Dermis blood vessel endothelial cell (primary cell): ENCODE measurements around the gene ADGRL3. TPM values are rescaled to one million over a fixed set of nuclear protein-coding genes. Genes with fewer than 3 reads are reported as not detected.

Experiments used
- DNase-seq: peaks from one replicate; pipeline ENCODE4 v3.0.0; 2010
- total RNA-seq: library from RNA; depleted of rRNA; stranded (reverse); fragments of >200 nt; gene quantifications from 2 replicates; pipeline ENCODE4 v1.2.3, GENCODE V29; 2014

The ADGRL3 gene
- total RNA-seq, 1 donor from 2014 or later: under 0.01 TPM

DNA sequence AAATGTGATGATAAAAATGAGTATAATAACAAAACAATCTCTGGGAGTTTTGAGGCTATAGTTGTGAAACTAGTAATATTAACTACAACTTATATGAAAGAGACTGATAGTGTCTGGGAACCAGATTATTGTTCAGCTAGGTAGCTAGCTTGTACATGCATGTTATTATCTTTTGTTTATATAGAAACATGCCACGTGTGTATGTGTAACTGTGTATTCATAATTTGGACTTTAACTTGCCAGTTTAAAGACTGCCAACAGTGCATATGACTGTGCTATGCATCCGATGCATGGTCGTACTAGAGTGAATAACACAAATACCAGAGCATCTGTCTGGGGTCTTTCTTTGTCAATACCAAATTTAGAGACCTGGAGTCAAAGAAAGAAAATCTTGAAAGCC, 92.2 kb downstream of the ADGRL3 start:
- no peak for DNase-seq

GRCh38 chr4:61293707-61294400, 93.7 kb downstream of the ADGRL3 start:
- DNase-seq: no peak

DNA sequence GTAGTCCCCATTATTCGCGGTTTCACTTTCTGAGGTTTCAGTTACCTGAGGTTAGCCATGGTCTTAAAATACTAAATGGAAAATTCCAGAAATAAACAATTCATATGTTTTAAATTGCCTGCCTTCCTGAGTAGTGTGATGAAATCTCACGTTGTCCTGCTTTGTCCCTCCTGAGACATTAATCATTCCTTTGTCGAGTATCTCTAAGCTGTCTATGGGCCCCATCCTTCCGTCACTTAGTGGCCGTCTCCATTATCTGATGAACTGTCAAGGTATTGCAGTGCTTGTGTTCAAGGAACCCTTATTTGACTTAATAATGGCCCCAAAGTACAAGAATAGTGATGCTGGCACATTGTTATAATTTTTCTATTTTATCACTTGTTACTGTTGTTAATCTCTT, 94.8 kb downstream of the ADGRL3 start:
- no peak for DNase-seq

DNA sequence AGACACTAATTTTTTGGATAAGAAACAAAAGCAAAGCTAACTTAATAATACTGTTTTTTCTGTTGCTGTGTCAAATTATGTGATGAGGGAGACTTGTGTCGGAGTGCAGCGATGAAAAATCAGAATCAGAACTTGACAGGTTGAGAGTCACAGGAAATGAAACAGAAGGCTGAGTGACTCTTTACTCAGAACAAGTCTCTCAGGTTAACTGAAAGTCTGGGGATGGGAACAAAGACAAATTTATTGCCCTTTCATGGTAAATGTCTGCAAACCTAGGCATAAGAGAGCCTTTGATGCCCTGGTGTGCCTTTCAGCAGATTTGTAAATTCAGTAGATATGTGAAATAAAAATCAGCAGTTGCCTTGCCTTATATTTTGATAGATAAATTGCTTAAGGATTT, 96.0 kb downstream of the ADGRL3 start:
- no peak for DNase-seq

- no peak for DNase-seq
Measured at GRCh38 chr4:61298178-61298740, 98.1 kb downstream of the ADGRL3 start.

DNA sequence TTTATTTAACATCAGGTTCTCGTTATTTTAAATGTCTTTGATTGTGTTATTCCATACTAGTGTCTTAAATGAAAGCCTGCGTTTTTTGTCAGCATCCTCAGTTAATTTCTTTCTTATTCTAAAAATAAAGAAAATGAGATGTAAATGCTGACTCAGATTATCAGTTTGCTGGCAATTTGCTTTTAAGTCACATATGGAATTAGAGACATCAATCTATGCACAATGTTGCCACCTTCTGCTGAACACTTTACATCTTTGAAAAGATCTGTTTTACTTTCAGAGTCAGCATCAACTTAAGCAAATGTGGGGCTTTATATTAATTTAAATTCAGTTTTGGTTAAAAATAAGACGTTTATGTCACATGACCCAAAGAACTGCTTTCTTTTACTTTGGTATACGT, 99.2 kb downstream of the ADGRL3 start:
- DNase-seq: no peak

- DNase-seq: no peak
Measured at GRCh38 chr4:61300266-61300844, 100.2 kb downstream of the ADGRL3 start.

- DNase-seq: no peak
Measured at GRCh38 chr4:61301271-61301670, 101.1 kb downstream of the ADGRL3 start.

- no peak for DNase-seq
Measured at GRCh38 chr4:61308033-61308432, 107.9 kb downstream of the ADGRL3 start.

GRCh38 chr4:61309616-61310015, 109.5 kb downstream of the ADGRL3 start:
- DNase-seq: no peak

- no peak for DNase-seq
Measured at GRCh38 chr4:61312526-61312925, 112.4 kb downstream of the ADGRL3 start.

DNA sequence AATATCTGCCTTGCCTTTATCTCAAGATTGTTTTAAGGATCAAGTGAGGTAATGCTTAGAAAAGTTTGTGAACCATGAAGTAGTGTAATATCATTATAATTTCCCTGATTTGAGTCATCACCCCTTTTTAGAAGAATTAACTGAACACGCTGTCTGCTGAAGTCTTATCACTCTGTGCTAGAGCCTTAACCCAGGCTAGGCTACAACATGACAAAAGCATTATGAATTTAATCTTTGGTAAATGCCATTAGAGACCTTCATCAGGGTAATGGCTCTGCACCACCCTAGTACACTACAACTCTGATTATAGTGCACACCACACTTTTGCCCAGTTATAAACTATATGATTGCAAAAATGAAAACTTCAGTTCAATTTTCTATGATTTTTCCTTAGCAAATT, 118.3 kb downstream of the ADGRL3 start:
- DNase-seq: no peak

GRCh38 chr4:61319156-61319555, 119.0 kb downstream of the ADGRL3 start:
- DNase-seq: no peak

DNA sequence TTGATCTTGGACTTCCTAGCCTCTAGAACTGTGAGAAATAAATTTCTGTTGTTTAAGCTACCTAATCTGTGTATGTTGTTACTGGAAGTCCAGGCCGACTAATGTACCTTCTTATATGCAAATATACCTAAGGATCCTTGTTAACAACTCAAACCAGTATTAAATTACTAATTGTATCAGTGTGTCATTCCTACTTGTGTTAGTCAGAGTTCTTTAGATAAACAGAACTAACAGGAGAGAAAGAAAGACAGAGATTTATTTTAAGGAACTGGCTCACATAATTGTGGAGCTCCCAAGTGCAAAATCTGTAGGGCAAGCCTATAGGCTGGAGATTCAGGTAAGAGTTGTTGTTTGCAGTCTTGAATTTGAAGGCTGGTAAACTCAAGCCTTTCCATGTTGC, 120.0 kb downstream of the ADGRL3 start:
- no peak for DNase-seq

- DNase-seq: no peak
Measured at GRCh38 chr4:61320631-61321030, 120.5 kb downstream of the ADGRL3 start.

DNA sequence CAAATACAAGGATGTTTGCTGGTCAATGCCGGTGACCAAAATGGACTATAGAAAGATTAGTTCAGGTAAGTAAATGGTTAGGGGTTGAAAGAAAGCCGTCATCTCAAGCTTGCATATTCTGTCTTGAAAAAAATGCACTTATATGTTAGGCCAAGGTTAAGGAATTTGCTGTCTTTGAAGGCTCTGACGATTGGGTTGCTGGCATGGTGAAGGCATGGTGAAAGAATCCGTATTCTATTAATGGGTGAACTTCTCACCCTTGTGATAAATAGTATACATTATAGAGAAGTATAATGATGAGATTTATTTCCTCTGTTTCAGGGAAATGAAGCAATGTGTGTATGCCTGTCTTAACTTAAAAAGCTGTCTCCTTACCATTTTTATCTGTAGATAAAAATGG, 132.6 kb downstream of the ADGRL3 start:
- DNase-seq: no peak

GRCh38 chr4:61333490-61333889, 133.4 kb downstream of the ADGRL3 start:
- DNase-seq: no peak

DNA sequence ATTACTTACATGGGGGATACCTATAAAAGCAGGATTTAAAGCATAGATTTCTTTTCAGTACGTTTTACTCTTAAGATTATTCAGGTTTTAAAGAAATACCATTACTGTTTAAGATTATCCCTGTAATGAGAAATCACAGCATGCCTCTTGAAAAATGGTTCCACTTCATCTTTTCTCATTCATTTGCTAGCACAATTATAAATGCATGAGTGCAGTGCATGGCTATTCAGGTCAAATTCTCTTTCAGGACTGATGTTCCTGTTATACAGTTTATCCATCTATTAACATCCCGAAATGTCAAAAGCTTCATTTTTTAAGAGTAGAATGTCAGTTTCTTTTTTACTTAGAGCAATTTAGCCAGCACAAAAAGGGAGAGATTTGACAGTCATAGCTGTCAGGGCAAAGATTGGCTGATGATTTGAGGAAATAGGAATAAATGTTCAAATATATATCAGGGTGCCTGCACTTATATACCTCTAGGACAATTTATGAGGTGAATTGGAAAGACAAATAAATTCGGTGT, 135.2 kb downstream of the ADGRL3 start:
- no peak for DNase-seq

DNA sequence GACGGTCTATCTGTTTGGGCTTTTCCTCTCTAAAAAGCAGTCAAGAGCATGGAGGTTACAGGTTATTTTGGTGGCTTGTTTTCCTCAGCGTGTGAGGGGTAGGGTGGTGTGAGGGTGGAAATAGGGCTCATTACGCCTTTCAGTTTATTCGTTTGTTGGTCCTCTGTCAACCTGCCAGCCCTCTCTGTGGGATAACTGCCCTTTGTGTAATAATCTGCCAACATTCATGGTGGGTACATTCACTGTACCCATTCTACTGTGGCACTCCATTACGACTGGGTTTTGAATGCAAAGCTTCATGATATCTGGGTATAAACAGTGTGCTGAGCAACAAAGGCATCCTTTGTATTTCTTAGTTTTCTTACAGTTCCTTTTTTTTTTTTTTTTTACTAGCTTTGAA, 136.4 kb downstream of the ADGRL3 start:
- no peak for DNase-seq

- no peak for DNase-seq
Measured at GRCh38 chr4:61336916-61337315, 136.8 kb downstream of the ADGRL3 start.

DNA sequence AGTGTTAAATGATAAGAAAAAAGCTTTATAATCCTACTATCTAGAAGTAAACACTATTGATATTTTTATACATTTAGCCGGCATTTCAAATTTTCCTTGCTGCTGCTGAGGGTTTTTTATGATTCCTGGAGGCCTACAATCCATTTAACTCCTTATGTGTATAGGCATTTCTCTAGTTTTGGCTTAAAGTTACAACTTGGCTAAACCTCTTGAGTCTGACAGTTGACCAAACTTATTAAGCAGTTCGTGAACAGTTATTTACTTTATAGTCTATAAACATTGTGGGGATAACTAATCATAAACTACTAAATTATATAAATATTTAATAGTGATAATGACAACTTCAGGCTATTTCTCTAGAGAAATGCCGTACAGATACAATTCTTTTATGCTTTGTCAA, 141.9 kb downstream of the ADGRL3 start:
- DNase-seq: no peak

DNA sequence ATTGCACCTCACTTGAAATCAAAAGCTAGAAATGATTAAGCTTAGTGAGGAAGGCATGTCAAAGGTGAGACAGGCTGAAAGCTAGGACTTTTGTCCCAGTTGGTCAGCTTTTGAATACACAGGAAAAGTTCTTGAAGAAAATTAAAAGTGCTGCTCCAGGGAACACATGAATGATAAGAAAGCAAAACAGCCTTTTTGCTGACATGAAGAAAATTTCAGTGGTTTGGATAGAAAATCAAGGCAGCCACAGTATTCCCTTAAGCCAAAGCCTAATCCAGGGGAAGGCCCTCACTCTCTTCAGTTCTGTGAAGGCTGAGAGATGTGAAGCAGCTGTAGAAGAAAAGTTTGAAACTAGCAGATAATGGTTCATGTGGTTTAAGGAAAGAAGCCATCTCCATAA, 150.8 kb downstream of the ADGRL3 start:
- DNase-seq: no peak

DNA sequence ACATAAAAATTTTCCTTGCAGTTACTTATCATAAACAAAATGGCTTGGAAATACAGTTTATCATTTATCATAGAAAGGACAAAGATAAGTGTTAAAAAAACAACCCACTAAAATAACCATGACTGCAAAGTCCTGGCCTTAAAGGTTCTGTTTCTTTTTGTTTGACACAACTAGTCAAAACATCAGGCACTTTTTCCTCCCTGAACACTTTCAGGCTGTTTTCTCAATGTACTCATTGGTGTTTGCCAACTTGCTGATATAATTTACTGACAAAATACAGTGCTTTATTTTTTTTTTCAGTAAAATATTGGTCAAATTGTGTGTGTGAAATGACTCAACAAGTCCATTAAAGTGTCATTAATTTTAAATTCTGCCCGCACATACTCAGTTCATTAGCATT, 156.6 kb downstream of the ADGRL3 start:
- no peak for DNase-seq

- DNase-seq: no peak
Measured at GRCh38 chr4:61359301-61359700, 159.2 kb downstream of the ADGRL3 start.
